ENCODE data around the gene VIPR2.
"Not testable (repeated sequence)": the region's sequence is repeated elsewhere in the genome, so short reads cannot be mapped to it uniquely, and the experiment has no call there.

The VIPR2 gene

GRCh38 chr7:159139202-159139601 is 5.5 kb downstream of the VIPR2 start:
- DNase-seq (ENCODE audit: low read depth in 2 of 2) = no peak

GRCh38 chr7:159138508-159138907 is 6.2 kb downstream of the VIPR2 start:
- DNase-seq (ENCODE audit: low read depth in 2 of 2) = no peak

DNA sequence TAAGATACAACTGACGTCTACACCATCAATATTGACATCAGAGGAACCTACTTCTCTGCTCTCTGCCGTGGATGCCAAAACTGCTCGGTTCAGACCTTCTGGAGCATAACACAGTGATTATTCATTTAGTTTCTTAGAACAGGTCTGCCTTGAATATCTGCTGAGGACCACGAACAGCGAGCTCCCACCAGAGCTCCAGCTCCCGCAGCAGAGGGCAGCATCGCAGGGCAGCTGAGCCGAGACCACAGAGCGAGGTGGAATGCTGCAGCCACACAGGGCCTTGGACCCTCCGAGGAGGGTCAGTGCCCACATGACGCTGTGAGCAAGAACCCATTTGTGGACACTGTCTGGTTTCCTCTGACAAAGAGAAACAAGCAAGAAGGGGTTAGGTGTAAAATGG is 6.8 kb downstream of the VIPR2 start:
- no peak for DNase-seq (ENCODE audit: low read depth in 2 of 2)

DNA sequence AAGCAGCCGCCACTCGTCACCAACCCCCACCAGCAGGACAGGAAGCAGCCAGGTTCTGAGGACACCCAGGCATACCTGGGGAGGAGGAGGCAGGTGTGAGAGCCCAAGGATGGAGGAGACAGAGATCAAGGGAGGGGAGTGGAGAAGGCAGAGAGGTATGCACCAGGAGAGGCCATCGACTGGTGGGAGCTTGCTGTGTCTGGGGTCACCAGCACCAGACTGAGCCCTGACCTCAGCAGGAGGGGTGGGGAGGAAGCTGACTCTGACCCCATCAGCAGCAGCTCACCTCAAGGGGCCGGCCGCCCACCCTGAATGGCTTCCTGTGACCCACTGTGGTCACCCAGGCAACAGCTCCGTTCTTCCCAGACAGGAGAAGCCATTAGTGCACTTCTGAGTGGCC is 7.8 kb downstream of the VIPR2 start:
- DNase-seq (ENCODE audit: low read depth in 2 of 2) = no peak

GRCh38 chr7:159136442-159136841 is 8.2 kb downstream of the VIPR2 start:
- no peak for DNase-seq (ENCODE audit: low read depth in 2 of 2)

GRCh38 chr7:159136013-159136412 is 8.7 kb downstream of the VIPR2 start:
- DNase-seq (ENCODE audit: low read depth in 2 of 2) = no peak

DNA sequence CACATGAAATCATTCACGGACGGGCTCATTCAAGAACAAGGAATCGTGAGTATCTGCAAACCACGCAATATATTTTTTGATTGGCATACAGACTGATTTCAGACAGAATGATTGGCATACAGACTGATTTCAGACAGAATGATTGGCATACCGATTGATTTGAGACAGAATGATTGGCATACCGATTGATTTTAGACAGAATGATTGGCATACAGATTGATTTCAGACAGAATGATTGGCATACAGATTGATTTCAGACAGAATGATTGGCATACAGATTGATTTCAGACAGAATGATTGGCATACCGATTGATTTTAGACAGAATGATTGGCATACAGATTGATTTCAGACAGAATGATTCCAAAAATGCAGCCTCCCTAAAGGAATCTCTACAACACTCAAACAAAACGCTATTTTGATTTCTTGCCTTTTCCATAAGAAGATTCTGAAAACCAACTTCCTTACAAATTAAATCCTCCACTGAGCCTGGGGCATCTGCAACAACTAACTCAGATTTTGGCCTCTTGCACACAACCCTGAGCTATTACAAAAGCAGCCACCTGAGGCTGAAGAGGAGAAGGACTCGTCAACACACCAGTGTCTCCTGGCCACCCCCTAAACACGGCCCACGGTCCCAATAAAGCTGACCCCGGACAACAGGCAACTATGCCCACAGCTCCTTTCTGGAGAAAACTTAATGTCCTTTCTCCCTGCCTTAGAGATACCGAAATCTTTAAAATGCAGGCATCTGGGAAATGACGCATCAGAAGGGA is 11.8 kb downstream of the VIPR2 start:
- DNase-seq (ENCODE audit: low read depth in 2 of 2) = not testable (repeated sequence)

DNA sequence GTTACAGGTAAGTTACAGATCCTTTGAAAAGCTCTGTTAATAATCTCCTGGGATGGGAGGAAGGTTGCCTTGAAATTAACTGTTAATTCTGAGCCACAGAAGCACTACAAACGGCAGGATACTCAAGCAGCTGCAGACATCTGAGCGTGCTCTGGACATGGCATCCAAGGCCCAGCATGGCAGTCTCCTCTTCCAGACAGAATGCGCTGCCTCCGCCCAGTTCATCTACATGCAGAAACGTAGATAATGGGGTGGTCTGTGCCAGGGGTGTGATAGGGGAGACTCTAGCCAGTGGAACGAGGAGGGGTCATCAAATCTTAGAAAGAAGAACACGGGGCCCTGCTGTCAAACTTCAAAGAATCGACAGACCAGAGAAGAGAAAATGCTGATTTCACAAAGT is 13.8 kb downstream of the VIPR2 start:
- DNase-seq (ENCODE audit: low read depth in 2 of 2) = no peak

DNA sequence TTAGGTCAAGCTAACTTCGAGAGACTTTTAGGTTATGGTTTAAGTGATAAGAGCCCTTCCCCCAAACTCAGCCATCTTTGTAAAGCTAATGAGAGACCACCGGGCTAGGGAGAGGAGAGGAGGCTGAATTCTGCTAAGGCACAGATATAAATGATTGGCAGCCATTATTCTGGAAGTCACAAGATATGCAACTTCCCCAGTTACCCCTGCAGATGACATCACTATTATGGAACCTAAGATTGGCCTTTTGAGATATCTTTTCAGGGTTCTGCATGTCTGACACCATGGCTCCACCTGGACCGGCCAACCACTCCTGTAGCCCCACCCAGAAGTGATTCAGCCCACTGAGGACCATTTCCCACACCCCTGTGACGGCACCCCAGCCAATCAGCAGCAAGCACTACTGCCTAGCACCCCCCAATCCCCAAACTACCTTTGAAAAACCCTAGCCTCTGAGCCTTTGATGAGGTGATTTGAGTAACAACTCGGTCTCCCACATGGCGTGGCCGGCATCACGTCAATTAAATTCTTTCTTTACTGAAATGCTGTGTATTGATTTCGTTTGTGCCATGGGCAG is 14.4 kb downstream of the VIPR2 start:
- DNase-seq (ENCODE audit: low read depth in 2 of 2) = no peak

DNA sequence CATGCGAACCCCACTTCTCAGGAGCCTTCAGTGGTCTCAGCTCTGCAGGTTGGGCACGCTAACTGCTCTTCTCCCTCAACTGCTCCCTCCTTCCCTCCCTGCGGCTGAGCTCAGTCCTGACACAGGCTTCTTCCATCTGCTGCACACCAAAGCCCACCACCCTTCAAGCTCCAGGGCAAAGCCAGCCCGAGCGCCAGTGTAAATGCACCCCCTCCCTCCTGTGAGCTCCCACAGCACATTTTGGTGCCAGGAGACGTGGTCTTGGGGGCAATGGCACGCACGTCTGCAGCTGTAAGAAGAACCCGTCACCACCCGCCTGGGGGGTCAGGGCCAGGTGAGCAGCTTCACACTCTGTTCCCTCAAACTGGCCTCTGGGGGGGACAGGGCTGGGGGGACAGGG is 15.9 kb downstream of the VIPR2 start:
- DNase-seq (ENCODE audit: low read depth in 2 of 2) = no peak

- DNase-seq (ENCODE audit: low read depth in 2 of 2) = no peak
Measured at GRCh38 chr7:159127691-159128642, 16.7 kb downstream of the VIPR2 start.

DNA sequence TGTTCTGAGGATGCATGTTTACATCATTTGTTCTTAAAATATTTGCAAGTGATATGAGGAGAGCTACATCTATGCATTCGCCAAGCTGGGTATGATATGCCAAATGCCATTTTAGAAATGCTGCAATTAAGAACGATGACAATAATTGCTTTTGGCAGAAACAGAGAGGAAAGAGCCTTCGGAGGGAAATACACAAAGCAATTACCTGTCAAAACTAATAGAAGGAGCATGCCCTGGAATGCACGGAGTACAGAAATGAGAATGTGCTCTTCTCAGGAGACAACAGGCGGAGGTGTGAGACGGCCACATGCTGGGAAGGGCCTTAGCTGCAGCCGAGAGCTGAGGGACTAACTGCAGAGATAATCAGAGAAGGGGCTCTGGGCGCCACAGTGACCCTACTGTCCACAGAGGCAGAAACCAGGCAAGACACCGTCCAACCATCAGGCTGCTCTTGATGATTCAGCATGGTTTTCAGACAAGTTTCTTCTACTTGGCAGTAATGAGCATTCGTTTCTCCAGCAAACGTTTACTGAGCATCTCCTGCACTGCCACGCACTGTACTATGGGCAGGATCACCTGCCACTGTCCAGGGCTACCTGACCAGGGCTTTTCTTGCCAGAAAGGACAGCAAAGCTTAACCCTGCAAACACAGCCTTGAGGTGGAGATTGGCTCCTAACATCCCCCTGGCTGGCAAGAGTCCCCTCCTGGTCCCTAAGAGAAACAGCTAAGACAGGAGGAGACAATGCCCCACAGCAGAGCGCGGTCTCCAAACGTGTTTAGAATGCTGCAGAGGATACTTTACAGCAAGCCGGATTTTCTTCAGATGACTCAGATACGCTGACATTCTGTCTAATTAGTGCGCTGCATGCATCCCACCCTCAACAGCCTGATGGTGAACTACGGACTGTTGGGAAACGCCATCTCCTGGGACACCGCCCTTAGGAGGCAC is 18.1 kb downstream of the VIPR2 start:
- DNase-seq (ENCODE audit: low read depth in 2 of 2) = no peak

DNA sequence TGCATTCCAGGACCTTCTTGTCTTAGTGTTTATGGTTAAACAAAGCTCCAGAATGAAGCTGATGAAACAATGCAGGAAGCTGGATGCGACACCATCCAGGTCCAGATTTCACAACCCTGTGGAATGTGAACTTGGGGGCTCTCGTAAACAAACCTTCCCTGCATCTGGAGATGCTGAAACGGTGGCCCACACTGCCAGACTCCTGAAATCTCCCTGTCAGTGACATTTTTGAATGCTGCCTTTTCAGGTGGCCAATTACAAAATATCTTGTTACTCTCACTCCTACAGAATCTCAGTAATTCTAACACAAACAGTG is 18.8 kb downstream of the VIPR2 start:
- DNase-seq (ENCODE audit: low read depth in 2 of 2) = no peak

GRCh38 chr7:159125104-159125954 is 19.3 kb downstream of the VIPR2 start:
- DNase-seq (ENCODE audit: low read depth in 2 of 2) = no peak

DNA sequence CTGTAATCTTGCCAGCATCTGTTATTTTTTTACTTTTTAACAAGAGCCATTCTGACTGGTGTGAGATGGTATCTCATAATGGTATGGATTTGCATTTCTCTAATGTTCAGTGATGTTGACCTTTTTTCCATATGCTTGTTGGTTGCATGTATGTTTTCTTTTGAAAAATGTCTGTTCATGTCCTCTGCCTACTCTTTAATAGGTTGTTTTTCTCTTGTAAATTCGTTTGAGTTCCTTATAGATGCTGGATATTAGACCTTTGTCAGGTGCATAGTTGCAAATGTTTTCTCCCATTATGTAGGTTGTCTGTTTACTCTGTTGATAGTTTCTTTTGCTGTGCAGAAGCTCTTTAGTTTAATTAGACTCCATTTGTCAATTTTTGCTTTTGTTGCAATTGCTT is 20.9 kb downstream of the VIPR2 start:
- not testable (repeated sequence) for DNase-seq (ENCODE audit: low read depth in 2 of 2)

GRCh38 chr7:159123294-159123693 is 21.4 kb downstream of the VIPR2 start:
- DNase-seq (ENCODE audit: low read depth in 2 of 2) = not testable (repeated sequence)

GRCh38 chr7:159122276-159122675 is 22.4 kb downstream of the VIPR2 start:
- no peak for DNase-seq (ENCODE audit: low read depth in 2 of 2)

DNA sequence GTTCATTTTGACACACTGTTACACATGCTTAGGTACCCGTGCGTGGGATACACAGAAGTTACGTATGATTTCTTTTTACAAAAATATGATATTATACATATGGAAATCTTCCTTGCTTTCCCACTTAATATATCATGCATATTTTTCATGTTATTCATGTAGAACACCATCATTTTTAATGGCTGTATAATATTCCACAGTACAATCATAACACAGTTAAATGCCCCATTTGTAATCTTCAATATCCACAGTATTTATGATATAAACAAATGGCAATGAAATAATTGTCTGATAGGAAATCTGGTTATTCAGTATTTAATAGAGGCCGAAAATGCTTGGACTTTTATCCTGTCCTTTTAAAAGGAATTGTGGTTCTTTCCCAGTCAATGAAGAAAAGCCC is 23.2 kb downstream of the VIPR2 start:
- DNase-seq (ENCODE audit: low read depth in 2 of 2) = no peak

- no peak for DNase-seq (ENCODE audit: low read depth in 2 of 2)
Measured at GRCh38 chr7:159121068-159121467, 23.6 kb downstream of the VIPR2 start.

GRCh38 chr7:159120540-159120919 is 24.1 kb downstream of the VIPR2 start:
- no peak for DNase-seq (ENCODE audit: low read depth in 2 of 2)

All from fibroblast of skin of left quadriceps (primary cell).